HL-60/S4 (cell line): Measurements from ENCODE around the gene TMEM14C.

Source experiments
- in situ Hi-C: fragments of 300-500 bp; cut with MboI; formaldehyde crosslinking; loops from 2 replicates; pipeline ENCODE4 v1.14.3; 2022; ENCODE audit warnings: low sequenced_read_pairs

TMEM14C gene

DNA sequence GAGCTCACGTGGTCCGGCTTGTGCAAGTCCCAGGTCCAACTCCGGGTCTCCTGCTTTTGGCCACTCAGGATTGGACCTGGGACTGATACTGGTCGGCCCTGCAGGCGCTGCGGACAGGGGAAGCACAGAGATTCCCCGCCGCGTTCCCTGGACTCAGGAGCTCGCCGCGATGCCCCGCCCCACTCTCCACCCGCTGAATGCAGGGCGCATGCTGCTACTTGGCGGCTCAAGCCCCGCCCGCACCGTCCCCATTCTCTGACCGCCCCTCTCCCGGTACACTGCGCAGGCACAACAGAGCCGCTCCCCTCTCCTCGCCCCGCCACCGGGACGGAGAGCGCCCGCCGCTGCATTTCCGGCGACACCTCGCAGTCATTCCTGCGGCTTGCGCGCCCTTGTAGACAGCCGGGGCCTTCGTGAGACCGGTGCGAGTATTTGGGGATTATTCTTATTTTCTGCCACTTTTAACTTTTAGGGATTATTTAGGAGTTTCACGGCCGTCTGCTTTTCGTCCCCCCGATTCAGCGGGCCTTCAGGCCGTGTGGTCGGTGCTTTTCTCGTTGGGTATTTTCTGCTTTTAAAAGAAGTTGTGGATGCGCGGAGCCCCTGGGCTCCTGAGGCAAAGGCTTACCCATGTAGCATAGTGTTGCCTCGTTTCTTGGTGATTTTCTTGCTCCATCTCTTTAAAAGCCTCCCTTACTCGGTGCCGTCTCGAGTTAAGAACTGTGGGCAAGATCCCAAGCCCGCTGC is at the start of gene TMEM14C:
Gene TMEM14C (plus strand): TSS at position 251 of the 747 bp plus-strand sequence. CDS start 1,544 bp downstream, outside the sequence.
- in situ Hi-C loops: no loop called here

- in situ Hi-C loops: no loop called here
These were observed 46.5 kb upstream of the TMEM14C start for GRCh38 chr6:10676403-10676802.

DNA sequence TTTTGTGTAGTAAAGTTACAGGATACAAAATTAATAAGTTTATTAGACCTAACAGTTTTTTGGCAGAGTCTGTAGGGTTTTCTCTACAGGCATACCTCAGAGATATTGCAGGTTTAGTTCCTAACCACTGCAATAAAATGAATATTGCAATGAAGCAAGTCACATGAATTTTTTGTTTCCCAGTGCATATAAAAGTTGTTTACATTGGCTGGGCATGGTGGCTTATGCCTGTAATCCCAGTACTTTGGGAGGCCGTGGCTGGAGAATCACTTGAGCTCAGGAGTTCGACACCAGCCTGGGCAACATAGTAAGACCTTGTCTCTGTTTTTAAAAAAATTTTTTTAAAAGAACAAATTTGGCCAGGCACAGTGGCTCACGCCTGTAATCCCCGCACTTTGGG is 44.4 kb upstream of the TMEM14C start:
- in situ Hi-C loops: no loop called here

- in situ Hi-C loops: no loop called here
These were observed 41.1 kb upstream of the TMEM14C start for GRCh38 chr6:10681795-10682194.

DNA sequence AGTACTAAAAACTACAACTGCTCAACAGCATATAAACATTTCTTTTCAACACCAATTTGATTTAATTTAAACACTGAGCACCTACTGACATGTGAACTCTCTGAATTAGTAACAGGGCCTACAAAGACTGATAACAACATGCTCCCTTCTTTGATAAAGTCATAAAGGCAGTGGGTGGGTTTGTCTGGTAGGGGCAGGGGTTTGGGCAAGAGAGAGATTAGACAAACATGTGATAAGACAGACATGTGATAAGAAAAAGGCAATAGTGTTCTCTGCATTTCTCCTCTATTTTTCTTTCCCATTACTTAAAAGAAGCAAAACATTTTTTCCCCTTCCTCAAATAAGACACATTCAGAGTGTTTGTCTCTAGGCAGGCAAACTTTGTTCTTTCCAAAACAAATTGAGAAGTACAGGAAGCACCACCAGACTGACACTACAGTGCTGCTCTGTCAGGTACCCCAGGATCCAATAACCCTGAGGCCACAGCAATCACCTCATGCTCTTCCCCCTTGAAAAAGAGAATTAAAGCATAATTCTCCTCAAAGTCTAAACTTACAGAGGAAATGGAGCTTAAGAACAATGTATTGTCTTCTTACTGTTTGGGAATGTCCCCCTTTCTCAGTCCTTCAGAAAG is 40.4 kb upstream of the TMEM14C start:
- in situ Hi-C loops: no loop called here

DNA sequence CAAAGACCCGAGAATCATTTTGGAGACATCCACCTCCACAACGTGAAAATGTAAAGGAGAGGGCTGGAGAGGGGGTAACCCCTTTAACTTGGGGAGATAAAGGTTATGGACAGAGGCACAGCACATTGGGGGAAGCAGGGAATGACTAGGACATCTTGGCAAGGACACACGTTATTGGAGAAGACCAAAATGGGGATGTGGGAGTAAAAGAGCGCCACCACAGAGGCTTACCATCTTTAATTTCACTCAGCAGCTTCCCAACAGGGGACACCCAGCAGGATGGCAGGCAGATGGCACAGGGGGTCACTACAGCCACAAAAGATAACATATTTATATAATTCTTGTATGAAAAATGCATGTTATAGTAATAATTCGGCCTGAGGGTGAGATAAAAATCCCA is 38.3 kb upstream of the TMEM14C start:
- in situ Hi-C loops: no loop called here

DNA sequence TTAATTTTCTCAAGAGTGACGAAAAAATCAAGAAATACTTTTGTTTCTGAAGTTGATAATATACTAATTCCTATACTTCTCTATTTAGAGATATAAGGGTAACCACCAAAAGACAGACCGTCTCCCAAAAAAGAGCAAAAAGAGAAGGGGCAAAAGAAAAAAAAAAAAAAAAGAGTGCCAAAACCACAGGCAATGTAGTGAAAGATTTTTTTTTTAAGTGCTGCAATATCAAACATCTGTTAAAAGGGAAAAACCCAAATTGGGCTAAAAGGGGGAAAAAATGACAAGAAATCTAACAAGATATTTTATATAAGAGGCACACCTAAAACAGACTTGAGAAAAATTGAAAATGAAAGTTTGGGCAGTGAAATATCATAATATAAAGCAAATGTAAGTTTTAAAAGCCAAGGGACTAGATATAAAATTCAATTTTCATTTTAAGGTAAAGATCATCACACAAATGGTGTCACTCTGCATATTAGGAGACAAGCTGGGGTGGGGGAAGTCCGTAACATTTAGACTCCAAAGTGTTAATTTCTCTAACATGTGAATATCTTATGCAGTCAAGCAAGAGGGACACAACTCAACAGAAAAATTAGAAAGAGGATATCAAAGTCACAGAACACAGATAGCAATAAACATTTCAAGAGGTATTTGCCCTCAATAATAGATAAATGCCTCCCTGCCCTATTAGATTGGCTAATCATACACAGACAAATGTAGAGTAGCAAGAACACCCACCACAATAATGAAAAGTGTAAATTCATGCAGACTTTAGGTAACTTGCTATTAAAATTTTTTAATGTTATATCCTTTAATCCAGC is 37.6 kb upstream of the TMEM14C start:
- in situ Hi-C loops: no loop called here

GRCh38 chr6:10686901-10687300 is 36.0 kb upstream of the TMEM14C start:
- in situ Hi-C loops: no loop called here

DNA sequence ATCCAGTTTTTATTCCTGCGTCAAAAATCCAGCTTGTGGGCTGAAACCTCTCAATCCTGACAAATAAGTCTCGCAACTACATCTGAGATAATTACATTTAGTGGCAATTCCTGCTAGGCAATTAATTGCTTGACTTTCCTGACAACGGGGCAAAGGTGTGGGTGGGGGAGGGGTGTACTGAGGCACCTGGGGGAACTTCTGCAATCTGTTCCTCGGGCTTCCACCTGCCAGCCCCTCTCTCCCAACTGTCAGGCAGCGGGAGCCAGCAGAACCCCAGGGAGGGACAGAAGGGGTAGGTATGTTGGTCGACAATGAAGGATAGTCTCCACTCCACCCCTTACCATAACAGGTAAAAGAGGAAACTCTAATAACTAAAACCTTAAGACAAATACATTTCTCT is 35.3 kb upstream of the TMEM14C start:
- in situ Hi-C loops: no loop called here

GRCh38 chr6:10690651-10691445 is 32.0 kb upstream of the TMEM14C start:
- in situ Hi-C loops: loop anchor here (10.0 kb wide), 1 partner anchor 156 kb away; no protein-coding TSS in a partner anchor

DNA sequence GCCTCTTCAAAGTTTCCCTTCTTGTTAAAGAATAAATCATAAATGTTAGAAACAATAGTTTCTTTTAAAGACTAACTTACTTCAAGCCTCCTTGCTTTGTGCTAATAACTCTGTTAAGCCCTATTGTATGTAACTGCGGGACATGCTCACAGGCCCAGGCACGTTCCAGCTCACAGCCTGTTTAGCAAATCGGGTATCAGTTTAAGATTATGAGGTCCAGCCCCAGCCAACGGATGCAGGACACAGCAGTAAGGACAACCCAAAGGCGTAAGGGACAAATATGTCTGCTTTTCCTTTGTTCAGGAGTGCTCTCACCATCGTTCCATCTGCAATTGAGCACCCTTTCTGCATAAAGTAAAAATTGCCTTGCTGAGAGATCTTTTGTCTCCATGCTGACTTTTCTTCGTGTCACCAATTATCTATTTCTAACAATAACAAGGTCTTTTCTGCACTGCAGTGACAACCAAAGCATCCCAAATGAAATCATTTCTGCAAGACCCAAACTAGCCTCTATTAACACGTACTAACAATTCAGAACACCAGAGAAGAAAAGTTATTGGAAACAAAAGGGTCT is 29.8 kb upstream of the TMEM14C start:
- in situ Hi-C loops: loop anchor here (10.0 kb wide), 1 partner anchor 158 kb away; no protein-coding TSS in a partner anchor

DNA sequence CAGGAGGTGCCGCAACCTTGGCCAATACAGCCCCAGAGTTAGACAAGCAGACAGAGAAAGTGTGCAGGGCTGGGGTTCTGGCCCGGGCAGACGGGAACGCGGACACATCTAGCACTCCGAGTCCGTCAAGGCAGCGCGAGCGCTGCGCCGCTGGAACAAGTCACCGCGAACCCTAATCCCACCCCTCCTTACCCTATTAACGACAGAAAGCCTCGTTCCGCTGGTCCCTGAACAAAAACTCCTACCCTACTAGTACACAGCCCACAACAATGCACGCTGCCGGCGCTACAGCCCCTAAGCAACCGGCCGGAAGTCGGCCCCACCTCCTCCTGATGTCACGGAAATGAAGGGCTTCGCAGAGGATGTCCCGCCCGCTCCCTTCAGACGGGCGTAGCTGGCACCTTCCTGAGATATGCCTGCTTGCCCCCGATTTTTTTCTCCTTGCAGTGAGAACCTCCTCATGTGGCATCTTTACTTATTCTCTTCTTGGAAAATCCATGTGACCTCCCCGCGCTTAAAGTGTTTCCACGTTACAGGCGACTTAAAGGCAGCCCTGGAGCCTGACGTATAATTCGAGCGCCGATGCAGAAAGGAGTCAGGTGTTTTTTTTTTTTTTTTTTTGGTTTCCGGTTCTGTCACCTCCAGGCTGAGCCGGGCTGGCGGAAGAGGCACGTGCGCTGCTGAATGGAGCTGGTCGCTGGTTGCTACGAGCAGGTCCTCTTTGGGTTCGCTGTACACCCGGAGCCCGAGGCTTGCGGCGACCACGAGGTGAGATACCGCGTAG is 28.4 kb upstream of the TMEM14C start, which contains the start of the genes C6orf52 and PAK1IP1:
Gene C6orf52 (minus strand): TSS at position 315 of the 784 bp plus-strand sequence. CDS start 7,066 bp downstream, outside the sequence.
Gene PAK1IP1 (plus strand): TSS at position 671 of the 784 bp plus-strand sequence. CDS start 14 bp downstream, at position 685.
- in situ Hi-C loops: loop anchor here (10.0 kb wide), 1 partner anchor 160 kb away; no protein-coding TSS in a partner anchor

DNA sequence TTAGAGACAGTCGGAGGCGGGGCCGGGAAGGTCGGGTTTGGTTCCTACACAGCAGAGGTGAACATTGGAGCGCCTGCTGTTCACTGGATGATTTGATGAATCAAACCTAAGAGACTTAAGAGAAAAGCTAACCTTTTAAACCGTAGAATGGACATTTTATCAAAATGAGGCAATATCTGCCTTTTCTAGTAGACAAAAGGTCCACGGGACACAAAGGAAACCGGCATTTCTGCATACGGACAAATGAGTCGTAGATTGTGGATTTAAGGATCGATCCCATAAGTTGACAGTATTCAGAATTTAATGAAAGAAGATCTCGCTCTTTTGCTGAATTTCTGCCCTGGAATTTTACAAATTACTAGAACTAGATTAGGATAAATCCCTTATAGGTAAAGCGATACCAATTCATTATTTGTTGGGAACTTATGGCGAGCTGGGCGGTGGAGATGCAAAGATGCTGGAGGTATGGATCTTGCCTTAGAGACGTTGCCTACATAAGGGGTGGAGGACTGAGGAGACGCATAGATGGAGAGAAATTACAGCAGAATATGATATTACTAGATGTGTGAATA is 27.7 kb upstream of the TMEM14C start:
- in situ Hi-C loops: loop anchor here (10.0 kb wide), 1 partner anchor 160 kb away; no protein-coding TSS in a partner anchor

- in situ Hi-C loops: loop anchor here (10.0 kb wide), 1 partner anchor 162 kb away; no protein-coding TSS in a partner anchor
These were observed 26.2 kb upstream of the TMEM14C start for GRCh38 chr6:10696655-10697054.

DNA sequence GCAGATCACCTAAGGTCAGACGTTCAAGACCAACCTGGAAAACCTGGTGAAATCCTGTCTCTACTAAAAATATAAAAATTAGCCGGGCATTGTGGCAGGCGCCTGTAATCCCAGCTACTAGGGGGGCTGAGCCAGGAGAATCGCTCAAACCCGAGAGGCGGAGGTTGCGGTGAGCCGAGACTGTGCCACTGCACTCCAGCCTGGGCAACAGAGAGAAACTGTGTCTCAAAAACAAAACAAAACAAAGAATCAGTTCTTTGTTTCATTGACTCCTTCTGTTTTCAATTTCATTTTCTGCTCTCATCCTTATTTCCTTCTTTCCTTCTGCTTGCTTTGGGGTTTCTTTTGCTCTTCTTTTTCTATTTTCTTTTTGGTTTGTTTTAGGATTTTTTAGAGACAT is 8.9 kb upstream of the TMEM14C start:
- in situ Hi-C loops: no loop called here

GRCh38 chr6:10719296-10719963 is 3.4 kb upstream of the TMEM14C start:
- in situ Hi-C loops: no loop called here

GRCh38 chr6:10719964-10720264 is 3.0 kb upstream of the TMEM14C start:
- in situ Hi-C loops: no loop called here

DNA sequence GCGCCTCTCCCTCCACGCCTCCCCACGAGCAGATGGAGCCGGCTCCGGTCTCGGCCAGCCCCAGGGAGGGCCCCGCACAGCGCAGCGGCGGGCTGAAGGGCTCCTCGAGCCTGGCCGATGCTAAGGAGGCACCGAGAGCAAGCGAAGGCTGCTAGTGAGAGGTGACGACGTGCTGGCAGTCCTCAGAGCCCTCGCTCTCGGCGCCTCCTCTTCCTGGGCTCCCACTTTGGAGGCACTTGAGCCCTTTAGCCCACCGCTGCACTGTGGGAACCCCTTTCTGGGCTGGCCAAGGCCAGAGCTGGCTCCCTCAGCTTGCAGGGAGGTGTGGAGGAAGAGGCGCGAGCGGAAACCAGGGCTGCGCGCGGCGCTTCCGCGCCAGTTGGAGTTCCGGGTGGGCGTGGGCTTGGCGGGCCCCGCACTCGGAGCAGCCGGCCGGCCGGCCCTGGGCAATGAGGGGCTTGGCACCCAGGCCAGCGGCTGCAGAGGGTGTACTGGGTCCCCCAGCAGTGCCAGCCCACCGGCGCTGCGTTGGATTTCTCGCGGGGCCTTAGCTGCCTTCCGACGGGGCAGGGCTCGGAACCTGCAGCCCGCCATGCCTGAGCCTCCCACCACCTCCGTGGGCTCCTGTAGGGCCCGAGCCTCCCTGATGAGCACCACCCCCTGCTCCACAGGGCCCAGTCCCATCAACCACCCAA is 2.5 kb upstream of the TMEM14C start:
- in situ Hi-C loops: no loop called here
